Memory B cell (primary cell): ENCODE measurements around the gene DIDO1.
A peak's percentile ranks its signal among the peaks of the same experiment; 100 is the strongest.

Source experiments
- ATAC-seq: fragments of 150-1000 bp; cut with Tn5 transposase; 2 replicates; pipeline ENCODE4 v1.10.0; 2021; ENCODE audit warnings: low read depth, mild to moderate bottlenecking, moderate library complexity
- DNase-seq, 2 donors: peaks; one replicate each; pipeline ENCODE4 v3.0.0; 2022; ENCODE audit warnings: low spot score in 2 of 2
- H3K27ac Mint-ChIP-seq: one replicate; pipeline ENCODE4 v1.8.0; 2022; ENCODE audit warnings: mild to moderate bottlenecking, moderate library complexity, mixed read lengths
- H3K27me3 Mint-ChIP-seq: one replicate; pipeline ENCODE4 v1.8.0; 2022; ENCODE audit warnings: mixed read lengths
- H3K36me3 Mint-ChIP-seq: one replicate; pipeline ENCODE4 v1.8.0; 2022; ENCODE audit warnings: mild to moderate bottlenecking, mixed read lengths
- H3K4me1 Mint-ChIP-seq: one replicate; pipeline ENCODE4 v1.8.0; 2022; ENCODE audit warnings: mixed read lengths
- H3K4me3 Mint-ChIP-seq: one replicate; pipeline ENCODE4 v1.8.0; 2022; ENCODE audit warnings: mild to moderate bottlenecking, moderate library complexity, mixed read lengths
- H3K9me3 Mint-ChIP-seq: one replicate; pipeline ENCODE4 v1.8.0; 2022; ENCODE audit warnings: mixed read lengths

Gene DIDO1

DNA sequence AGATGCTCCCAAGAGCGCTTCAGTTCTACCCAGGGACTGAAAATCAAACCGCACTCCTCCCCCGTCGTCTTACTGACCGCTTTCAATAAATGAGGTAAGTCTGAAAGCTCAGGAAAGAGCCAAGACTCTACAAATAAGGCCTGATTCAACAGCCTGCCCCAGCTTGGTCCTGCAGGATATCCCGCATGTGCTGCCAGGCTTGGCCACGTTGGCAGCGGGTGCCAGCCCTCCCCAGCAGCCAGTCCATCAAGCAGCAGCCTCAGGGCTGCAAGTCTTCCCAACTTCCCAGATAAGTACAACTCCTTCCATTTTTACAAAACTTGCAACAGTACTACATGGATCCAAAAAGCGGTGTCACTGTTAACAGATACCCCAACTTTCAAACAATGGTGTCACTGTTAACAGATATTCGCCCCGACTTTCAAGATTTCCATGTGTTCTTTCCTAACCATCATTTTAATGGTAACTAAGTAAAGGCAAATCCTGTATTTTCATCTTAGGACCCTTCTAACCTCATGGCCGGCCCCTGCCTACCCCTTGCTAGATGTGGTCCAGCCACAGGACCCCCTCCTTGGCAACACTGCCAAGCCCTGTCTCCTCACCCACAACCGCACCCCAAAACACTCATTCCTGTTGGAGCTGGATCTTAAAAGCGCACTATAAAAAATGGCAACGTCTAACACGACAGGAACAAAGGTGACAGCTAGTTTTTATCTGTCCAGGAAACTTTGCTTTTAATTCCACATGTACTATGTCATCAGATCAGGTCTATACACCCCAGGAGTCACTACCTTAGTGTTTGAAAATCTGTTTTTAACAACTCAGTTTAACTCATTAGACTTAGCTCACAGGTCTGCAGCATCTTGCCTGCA, 28.0 kb downstream of the DIDO1 start:
- Mint-ChIP-seq H3K4me3 (no peak overlapping the region), H3K4me1 (peaks cover 23% of the 10 kb centered on the region), H3K36me3 (peaks cover 15% of the 10 kb centered on the region), H3K27ac (peak overlapping the region; percentile 18), H3K27me3 (no peaks in the 10 kb centered on the region), H3K9me3 (no peaks in the 10 kb centered on the region)
- ATAC-seq, result no peak
- no peak for DNase-seq

DNA sequence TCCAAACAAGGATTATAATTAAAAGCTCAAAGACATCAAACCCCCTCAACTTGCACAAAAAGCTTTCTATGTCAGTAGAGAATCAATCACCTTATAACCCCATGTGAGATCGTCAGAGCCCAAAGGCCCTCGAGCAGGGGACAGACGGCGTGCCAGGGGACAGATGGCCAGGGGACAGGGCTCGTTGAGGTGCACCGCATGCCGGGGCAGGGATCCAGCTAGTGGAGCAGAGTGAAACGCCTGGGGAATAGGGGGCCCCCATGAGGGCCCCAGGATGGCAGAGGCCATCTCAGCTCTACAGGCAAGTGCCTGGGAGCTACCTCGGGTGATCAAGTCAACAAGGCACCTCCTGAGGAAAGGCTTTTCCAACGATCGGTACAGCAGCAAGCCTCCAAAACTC, 28.6 kb downstream of the DIDO1 start:
- Mint-ChIP-seq H3K36me3 (peaks cover 16% of the 10 kb centered on the region), H3K27me3 (no peaks in the 10 kb centered on the region), H3K4me3 (no peak overlapping the region), H3K27ac (no peak overlapping the region), H3K4me1 (peaks cover 23% of the 10 kb centered on the region), H3K9me3 (no peaks in the 10 kb centered on the region)
- DNase-seq, result no peak
- no peak for ATAC-seq

DNA sequence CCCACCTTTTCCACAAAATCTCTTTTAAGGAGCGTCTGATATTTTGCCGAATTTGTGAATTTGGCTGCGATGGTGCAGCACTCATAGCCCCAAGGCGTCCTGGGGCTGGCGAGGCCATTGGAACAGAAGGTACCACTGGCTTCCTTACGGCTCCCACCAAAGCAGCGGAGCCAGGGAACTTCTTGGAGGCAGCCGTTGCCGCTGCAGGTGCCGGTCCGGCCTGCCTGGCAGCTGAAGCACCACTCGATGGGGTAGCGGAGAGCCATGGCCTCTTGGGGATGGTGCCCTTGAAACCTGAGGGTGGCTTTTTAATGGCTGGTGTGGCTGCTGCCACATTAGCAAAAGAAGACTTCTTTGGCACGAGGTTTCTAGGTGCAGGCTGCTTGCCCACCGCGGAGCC, 29.8 kb downstream of the DIDO1 start:
- Mint-ChIP-seq H3K9me3 (no peaks in the 10 kb centered on the region), H3K36me3 (peaks cover 22% of the 10 kb centered on the region), H3K27ac (no peak overlapping the region), H3K4me3 (no peak overlapping the region), H3K4me1 (peaks cover 23% of the 10 kb centered on the region), H3K27me3 (no peaks in the 10 kb centered on the region)
- DNase-seq (no peak), ATAC-seq (no peak)

DNA sequence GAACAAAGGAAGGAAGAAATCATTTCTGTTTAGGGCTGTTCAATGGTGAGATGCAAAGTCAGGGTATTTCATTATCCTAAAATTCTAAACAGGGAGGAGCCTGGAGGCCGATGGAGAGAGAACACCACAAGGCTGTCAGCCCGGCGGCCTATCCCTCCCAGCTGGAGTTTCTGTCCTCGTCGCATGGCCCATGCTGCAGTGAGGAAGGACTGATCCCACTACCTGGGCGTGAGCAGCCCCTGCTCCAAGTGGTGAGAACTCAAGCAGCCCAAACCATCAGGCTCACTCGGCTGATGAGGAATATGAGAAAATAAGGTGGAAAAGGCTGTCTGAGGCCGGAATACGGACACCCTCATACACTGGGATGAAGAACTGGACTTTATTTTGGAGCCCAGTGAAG, 30.8 kb downstream of the DIDO1 start:
- DNase-seq (no peak), ATAC-seq (no peak)
- Mint-ChIP-seq H3K4me3 (no peak overlapping the region), H3K4me1 (peaks cover 21% of the 10 kb centered on the region), H3K27me3 (no peaks in the 10 kb centered on the region), H3K36me3 (peaks cover 28% of the 10 kb centered on the region), H3K27ac (no peak overlapping the region), H3K9me3 (no peaks in the 10 kb centered on the region)

DNA sequence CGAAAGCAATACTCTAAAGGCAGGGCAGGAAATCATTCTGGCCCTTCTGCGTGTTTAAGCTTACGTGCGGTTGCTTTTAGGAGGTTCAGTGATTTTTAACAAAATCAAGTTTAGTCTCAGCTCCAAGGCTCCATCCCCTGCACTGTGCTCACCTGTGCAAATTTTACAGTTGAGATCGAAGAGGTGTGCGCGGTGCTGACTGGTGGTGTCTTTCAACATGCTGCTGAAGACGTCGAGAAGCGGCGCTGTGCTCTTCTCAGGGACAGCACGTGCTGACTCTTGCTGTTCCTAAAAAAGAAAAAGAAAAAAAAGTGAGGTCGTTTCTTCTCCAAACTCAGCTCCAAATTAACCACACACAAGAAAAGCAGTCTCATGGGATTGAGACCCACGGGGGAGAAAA, 32.0 kb downstream of the DIDO1 start:
- H3K27ac Mint-ChIP-seq, result no peak overlapping the region

DNA sequence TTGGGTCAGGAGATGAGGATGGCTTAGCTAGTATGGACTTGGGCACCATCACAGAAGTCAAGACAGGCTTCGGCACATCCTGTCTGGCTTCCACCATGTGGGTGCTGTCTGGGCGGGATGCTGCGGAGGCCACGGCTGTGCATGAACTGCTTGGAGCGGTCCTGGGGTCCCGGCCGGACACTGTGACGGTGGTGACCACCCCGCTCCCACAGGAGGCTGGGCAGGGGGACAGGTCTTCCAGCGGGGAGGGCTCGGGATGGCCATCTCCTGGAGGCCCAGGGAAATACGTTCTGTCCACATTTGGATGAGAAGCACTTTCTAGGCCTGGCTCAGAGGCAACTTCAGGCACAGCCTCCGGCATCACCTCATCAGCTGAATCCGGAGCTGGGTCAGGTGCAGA, 32.6 kb downstream of the DIDO1 start:
- H3K36me3 Mint-ChIP-seq, result peaks cover 32% of the 10 kb centered on the region

More for the DNA sequence above, 32.0 kb downstream of the DIDO1 start:
- H3K36me3 Mint-ChIP-seq, result peaks cover 32% of the 10 kb centered on the region
- no peak overlapping the region for H3K4me3 Mint-ChIP-seq
- H3K27me3 Mint-ChIP-seq, result no peaks in the 10 kb centered on the region
- DNase-seq (no peak), ATAC-seq (no peak)
- no peaks in the 10 kb centered on the region for H3K9me3 Mint-ChIP-seq
- H3K4me1 Mint-ChIP-seq, result peaks cover 14% of the 10 kb centered on the region

DNA sequence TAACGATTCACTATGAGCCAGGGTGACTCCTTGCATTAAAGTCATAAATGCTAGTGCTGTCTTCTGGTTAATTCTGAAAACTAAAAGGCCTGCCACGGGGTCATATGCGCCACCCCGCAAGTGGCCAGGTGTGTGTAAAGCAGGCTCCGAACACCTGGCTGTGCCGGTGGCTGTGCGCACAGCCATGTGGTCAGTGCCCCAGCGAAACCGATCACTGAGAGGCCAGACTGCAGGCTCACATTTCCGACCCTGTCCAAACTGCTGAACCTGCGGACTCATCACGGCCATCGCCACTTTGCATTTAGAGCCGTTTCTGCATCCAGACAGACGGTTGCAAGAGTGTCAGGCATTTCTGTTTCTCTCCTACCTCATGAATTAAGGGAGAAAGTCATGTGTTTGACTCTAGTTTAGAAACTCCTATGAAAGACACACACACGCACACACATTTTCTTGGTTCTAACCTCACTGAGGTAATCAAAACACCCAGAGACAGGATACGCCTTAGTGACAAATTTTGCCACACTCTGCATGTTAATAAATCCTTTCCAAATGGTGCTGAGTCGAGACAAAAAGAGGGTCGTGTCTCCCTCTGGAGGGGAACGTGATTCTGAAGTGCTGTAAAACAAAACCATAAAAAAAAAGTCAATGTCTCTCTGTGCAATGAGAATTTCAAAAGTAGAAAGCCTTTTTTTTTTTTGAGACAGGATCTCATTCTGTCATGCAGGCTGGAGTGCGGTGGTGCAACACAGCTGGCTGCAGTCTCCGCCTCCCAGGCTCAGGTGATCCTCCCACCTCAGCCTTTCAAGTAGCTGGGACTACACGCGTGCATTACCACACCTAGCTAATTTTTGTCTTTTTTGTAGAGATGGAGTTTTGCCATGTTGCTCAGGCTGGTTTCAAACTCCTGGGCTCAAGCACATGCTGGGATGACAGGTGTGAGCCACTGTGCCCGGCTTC, 33.7 kb downstream of the DIDO1 start:
- Mint-ChIP-seq H3K27me3 (no peaks in the 10 kb centered on the region), H3K4me1 (peaks cover 2% of the 10 kb centered on the region), H3K4me3 (no peak overlapping the region), H3K36me3 (peaks cover 35% of the 10 kb centered on the region), H3K9me3 (no peaks in the 10 kb centered on the region), H3K27ac (no peak overlapping the region)
- DNase-seq (no peak), ATAC-seq (no peak)

More for the DNA sequence above, 32.6 kb downstream of the DIDO1 start:
- Mint-ChIP-seq H3K27ac (no peak overlapping the region), H3K27me3 (no peaks in the 10 kb centered on the region), H3K4me3 (no peak overlapping the region), H3K9me3 (no peaks in the 10 kb centered on the region), H3K4me1 (peaks cover 8% of the 10 kb centered on the region)
- DNase-seq (no peak), ATAC-seq (no peak)

DNA sequence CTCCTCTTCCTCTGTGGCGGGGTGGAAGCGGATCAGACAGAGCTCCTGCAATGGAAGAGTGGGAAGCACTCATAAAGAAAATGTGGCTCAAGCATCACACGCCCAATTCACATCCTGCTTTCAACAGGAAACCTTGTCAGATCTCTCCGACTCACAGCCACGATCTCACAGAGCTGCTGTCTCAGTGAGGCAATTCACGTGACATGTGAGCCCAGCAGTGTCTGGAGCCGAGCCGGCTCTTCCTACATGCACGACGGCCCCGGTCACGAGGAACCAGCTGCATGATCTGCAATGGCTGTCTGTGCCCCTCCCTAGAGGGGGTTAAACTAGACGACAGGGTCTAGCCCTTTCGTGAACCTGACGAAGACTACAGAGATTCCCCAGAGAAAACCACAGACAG, 35.2 kb downstream of the DIDO1 start:
- ATAC-seq (no peak), DNase-seq (no peak)

DNA sequence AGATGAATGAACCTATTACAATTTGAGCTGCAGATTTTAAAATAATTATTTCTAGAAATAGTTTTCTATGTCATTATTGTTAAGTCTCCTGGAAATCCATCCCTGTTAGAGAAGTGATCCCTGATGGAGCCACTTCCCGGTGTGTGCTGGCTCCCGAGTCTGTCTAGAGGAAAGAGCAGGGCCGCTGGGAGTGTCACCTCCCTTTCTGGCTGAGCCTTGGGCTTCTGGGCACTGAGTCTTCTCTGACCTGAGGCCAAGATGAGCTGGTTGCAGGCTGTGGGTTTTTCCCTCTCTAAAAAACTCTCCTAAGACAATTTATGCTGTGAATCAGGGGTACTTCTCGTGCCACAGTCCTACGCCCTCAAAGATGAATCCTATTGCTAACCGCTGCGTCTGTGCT, 35.9 kb downstream of the DIDO1 start:
- no peaks in the 10 kb centered on the region for H3K9me3 Mint-ChIP-seq
- H3K27ac Mint-ChIP-seq, result no peak overlapping the region
- ATAC-seq (no peak), DNase-seq (no peak)
- peaks cover 31% of the 10 kb centered on the region for H3K36me3 Mint-ChIP-seq
- H3K4me1 Mint-ChIP-seq, result peaks cover 2% of the 10 kb centered on the region
- H3K4me3 Mint-ChIP-seq, result no peak overlapping the region
- H3K27me3 Mint-ChIP-seq, result no peaks in the 10 kb centered on the region

More for the DNA sequence above, 35.2 kb downstream of the DIDO1 start:
- peaks cover 35% of the 10 kb centered on the region for H3K36me3 Mint-ChIP-seq
- no peak overlapping the region for H3K27ac Mint-ChIP-seq
- no peaks in the 10 kb centered on the region for H3K27me3 Mint-ChIP-seq
- no peaks in the 10 kb centered on the region for H3K9me3 Mint-ChIP-seq
- H3K4me3 Mint-ChIP-seq, result no peak overlapping the region
- H3K4me1 Mint-ChIP-seq, result peaks cover 2% of the 10 kb centered on the region

DNA sequence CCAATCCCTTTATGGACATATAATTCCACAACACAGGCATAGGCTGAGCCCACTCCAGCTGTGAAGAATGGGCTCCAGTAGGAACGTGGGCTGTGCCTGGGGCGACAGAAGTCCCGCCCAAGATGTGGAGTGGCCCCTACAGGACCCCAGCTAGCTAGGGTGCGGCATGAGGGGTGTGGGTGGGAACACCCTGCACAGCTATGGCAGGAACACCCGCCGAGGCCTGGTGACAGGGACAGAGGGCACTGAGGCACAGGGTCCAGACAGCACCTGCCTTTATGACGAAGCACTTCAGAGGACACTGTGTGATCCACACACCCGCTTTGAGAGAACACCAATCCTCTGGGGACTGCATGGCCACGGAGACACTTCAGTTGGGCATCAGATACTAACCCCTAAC, 36.4 kb downstream of the DIDO1 start:
- ATAC-seq (no peak), DNase-seq (no peak)
- H3K9me3 Mint-ChIP-seq, result no peaks in the 10 kb centered on the region
- no peak overlapping the region for H3K27ac Mint-ChIP-seq
- H3K4me3 Mint-ChIP-seq, result no peak overlapping the region
- H3K27me3 Mint-ChIP-seq, result no peaks in the 10 kb centered on the region
- no peaks in the 10 kb centered on the region for H3K4me1 Mint-ChIP-seq
- peaks cover 28% of the 10 kb centered on the region for H3K36me3 Mint-ChIP-seq

DNA sequence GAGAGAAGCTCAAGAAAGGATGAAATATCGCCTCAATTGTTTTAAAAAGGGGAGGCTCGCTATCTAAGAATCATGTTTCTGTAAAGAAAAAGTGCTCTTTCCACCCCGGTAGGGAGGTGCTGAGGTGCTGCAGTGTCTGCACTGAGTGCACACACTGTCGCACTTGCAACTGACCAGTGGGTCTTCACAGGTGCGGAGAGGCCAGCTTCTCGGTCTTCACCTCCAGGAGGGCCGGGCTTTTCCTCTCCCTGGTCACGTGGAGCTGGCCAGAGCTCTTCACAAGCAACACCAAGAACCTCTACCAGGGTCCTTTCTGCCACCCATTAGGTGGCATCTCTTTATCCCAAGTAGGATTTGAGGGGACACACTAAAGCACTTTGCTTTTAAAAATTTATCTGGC, 36.9 kb downstream of the DIDO1 start:
- no peaks in the 10 kb centered on the region for H3K27me3 Mint-ChIP-seq
- no peak overlapping the region for H3K27ac Mint-ChIP-seq
- ATAC-seq, result no peak
- peaks cover 25% of the 10 kb centered on the region for H3K36me3 Mint-ChIP-seq
- no peak for DNase-seq
- no peak overlapping the region for H3K4me3 Mint-ChIP-seq
- no peaks in the 10 kb centered on the region for H3K4me1 Mint-ChIP-seq
- H3K9me3 Mint-ChIP-seq, result no peaks in the 10 kb centered on the region

DNA sequence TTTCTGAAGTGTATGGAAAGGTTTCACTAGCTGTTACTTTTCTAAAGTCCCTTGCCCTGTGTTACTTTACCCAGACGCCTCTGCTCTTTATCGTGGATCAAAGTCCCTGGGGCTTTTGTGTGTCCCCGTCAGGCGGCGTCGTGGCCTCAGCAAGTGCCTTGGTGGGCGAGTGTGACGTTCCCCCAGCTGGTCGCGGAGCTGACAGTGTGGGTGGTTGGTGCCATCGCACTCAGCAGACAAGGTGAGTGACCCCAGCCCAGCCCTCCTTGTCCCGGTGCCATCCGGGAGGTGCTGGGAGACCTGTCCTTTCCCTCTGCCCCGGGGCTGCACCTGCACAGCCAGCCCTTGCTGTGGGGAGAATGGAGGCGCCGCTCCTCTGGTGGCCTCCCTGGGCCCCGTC, 37.4 kb downstream of the DIDO1 start:
- ATAC-seq, result no peak
- no peak overlapping the region for H3K4me3 Mint-ChIP-seq
- no peaks in the 10 kb centered on the region for H3K9me3 Mint-ChIP-seq
- H3K4me1 Mint-ChIP-seq, result no peaks in the 10 kb centered on the region
- H3K27ac Mint-ChIP-seq, result no peak overlapping the region
- H3K27me3 Mint-ChIP-seq, result no peaks in the 10 kb centered on the region
- peaks cover 22% of the 10 kb centered on the region for H3K36me3 Mint-ChIP-seq
- DNase-seq, result no peak

DNA sequence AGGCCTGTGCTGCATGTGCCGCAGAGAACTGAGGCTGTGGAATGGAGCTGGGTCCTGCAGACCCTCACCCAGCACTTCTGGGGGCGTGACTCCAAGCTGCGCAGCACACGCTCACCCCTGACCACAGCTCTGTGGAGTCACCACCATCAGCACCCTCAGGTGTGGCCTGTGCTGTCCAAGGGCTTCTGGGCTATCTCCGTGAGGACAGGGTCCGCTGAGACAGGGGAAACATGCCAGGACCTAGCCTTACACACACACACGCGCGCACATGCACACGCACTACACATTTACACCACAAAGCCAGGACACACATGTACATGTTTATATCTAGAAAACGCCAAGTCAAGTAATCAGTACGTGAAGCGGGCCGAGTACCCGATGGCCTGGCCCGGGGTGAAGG, 37.9 kb downstream of the DIDO1 start:
- no peaks in the 10 kb centered on the region for H3K27me3 Mint-ChIP-seq
- no peak overlapping the region for H3K27ac Mint-ChIP-seq
- H3K36me3 Mint-ChIP-seq, result peaks cover 22% of the 10 kb centered on the region
- no peaks in the 10 kb centered on the region for H3K9me3 Mint-ChIP-seq
- no peak overlapping the region for H3K4me3 Mint-ChIP-seq
- DNase-seq, result no peak
- H3K4me1 Mint-ChIP-seq, result no peaks in the 10 kb centered on the region
- no peak for ATAC-seq

DNA sequence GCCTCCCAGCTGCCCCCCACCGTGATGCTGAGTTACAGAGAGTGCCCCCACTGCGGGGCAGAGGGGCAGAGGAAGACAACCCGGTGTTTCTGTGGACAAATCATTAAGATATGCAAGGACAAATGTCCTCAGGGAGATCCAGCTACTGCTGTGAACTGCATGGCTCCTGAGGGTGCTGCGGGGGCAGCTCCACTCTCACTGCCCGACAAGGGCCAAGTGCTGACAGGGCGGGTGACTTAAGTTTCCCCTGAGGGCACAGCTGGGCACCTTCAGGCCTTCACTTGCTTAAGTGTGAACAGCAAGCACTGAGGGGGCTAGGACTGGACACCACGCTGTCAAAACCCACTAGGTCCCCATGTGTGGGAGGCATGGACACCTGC, 38.5 kb downstream of the DIDO1 start:
- peaks cover 22% of the 10 kb centered on the region for H3K36me3 Mint-ChIP-seq
- H3K27me3 Mint-ChIP-seq, result no peaks in the 10 kb centered on the region
- no peak overlapping the region for H3K4me3 Mint-ChIP-seq
- ATAC-seq (no peak), DNase-seq (no peak)
- no peaks in the 10 kb centered on the region for H3K4me1 Mint-ChIP-seq
- H3K27ac Mint-ChIP-seq, result no peak overlapping the region
- no peaks in the 10 kb centered on the region for H3K9me3 Mint-ChIP-seq
